CD14-positive monocyte (primary cell): Measurements from ENCODE around the gene POLR3E. TPM values are rescaled to one million over a fixed set of nuclear protein-coding genes. Genes with fewer than 3 reads are reported as not detected.

Experiments
- DNase-seq, 3 donors: peaks; one replicate each; pipeline ENCODE4 v3.0.0-alpha.2; 2011 to 2022
- H2AFZ ChIP-seq: 2 replicates; pipeline ENCODE4 v1.6.0; 2012; ENCODE audit warnings: mild to moderate bottlenecking, low read depth, low read length, inconsistent platforms; ENCODE audit not compliant: insufficient read depth, poor library complexity, severe bottlenecking
- H3K27ac ChIP-seq, 2 donors: 1 replicate in 1 of 2; 2 replicates in 1 of 2; pipeline ENCODE4 v1.5.1; 2012 to 2013; ENCODE audit warnings: low read length in 2 of 2, control low read depth in 1 of 2, inconsistent platforms in 1 of 2, low read depth in 1 of 2, mild to moderate bottlenecking in 1 of 2
- H3K27me3 ChIP-seq, 2 donors: one replicate each; pipeline versions ENCODE4 v1.6.0 to v1.6.1; 2011 to 2013; ENCODE audit warnings: low read length in 2 of 2; ENCODE audit not compliant: control insufficient read depth in 2 of 2, insufficient read depth in 2 of 2
- H3K36me3 ChIP-seq, 2 donors: replicated peaks in 1 of 2; 1 replicate in 1 of 2; 2 replicates in 1 of 2; pipeline versions ENCODE4 v1.5.1 to v1.6.1; 2012 to 2013; ENCODE audit warnings: low read length in 2 of 2, control low read depth in 1 of 2, inconsistent platforms in 1 of 2, mild to moderate bottlenecking in 1 of 2; ENCODE audit not compliant: insufficient read depth in 2 of 2, control insufficient read depth in 1 of 2
- H3K4me1 ChIP-seq, 2 donors: 1 replicate in 1 of 2; 2 replicates in 1 of 2; pipeline versions ENCODE4 v1.5.1 to v1.6.1; 2012 to 2013; ENCODE audit warnings: low read length in 2 of 2, control low read depth in 1 of 2, inconsistent platforms in 1 of 2, mild to moderate bottlenecking in 1 of 2, moderate library complexity in 1 of 2; ENCODE audit not compliant: insufficient read depth in 2 of 2, control insufficient read depth in 1 of 2
- H3K4me2 ChIP-seq: replicated peaks from 2 replicates; pipeline ENCODE3; 2012; ENCODE audit warnings: low read length, moderate library complexity, mild to moderate bottlenecking; ENCODE audit not compliant: poor library complexity, severe bottlenecking; ENCODE audit errors: extremely low read depth
- H3K4me3 ChIP-seq, 3 experiments: fragments of 200-600 bp in 1 of 3; sonication (generic) in 1 of 3; replicated peaks in 1 of 3; 1 replicate in 2 of 3; 2 replicates in 1 of 3; pipeline ENCODE4 v1.5.1; 2011 to 2013; ENCODE audit warnings: low read length in 3 of 3, mild to moderate bottlenecking in 3 of 3, control low read depth in 2 of 3, low read depth in 2 of 3, inconsistent platforms in 1 of 3, moderate library complexity in 1 of 3
- H3K79me2 ChIP-seq: 2 replicates; pipeline ENCODE4 v1.6.0; 2012; ENCODE audit warnings: mild to moderate bottlenecking, control low read depth, inconsistent platforms, low read length, moderate library complexity; ENCODE audit not compliant: insufficient read depth
- H3K9ac ChIP-seq: 2 replicates; pipeline ENCODE4 v1.6.0; 2017; ENCODE audit warnings: low read length, mild to moderate bottlenecking; ENCODE audit not compliant: insufficient read depth, poor library complexity, severe bottlenecking
- H3K9me3 ChIP-seq, 2 donors: replicated peaks in 1 of 2; 1 replicate in 1 of 2; 2 replicates in 1 of 2; pipeline versions ENCODE4 v1.5.1 to v1.6.1; 2012 to 2013; ENCODE audit warnings: low read length in 2 of 2, control low read depth in 1 of 2; ENCODE audit not compliant: control insufficient read depth in 1 of 2, insufficient read depth in 1 of 2
- H4K20me1 ChIP-seq: 2 replicates; pipeline ENCODE4 v1.6.0; 2012; ENCODE audit warnings: mild to moderate bottlenecking, low read length, control low read depth, moderate library complexity; ENCODE audit not compliant: insufficient read depth
- H3K27ac Mint-ChIP-seq, 7 donors: one replicate each; pipeline ENCODE4 v1.8.0; 2020; ENCODE audit warnings: mild to moderate bottlenecking in 7 of 7, mixed read lengths in 7 of 7, moderate library complexity in 6 of 7, inconsistent platforms in 2 of 7
- H3K27me3 Mint-ChIP-seq, 3 donors: one replicate each; pipeline ENCODE4 v1.8.0; 2021 to 2022; ENCODE audit warnings: low read depth in 3 of 3, mild to moderate bottlenecking in 3 of 3, mixed read lengths in 3 of 3, moderate library complexity in 3 of 3, inconsistent platforms in 1 of 3
- H3K36me3 Mint-ChIP-seq, 2 donors: one replicate each; pipeline ENCODE4 v1.8.0; 2020; ENCODE audit warnings: mixed read lengths in 2 of 2, inconsistent platforms in 1 of 2, mild to moderate bottlenecking in 1 of 2
- H3K4me1 Mint-ChIP-seq: one replicate; pipeline ENCODE4 v1.8.0; 2020; ENCODE audit warnings: mild to moderate bottlenecking, mixed read lengths
- H3K4me3 Mint-ChIP-seq, 2 donors: one replicate each; pipeline ENCODE4 v1.8.0; 2020; ENCODE audit warnings: mild to moderate bottlenecking in 2 of 2, mixed read lengths in 2 of 2, moderate library complexity in 1 of 2
- H3K9me3 Mint-ChIP-seq, 7 donors: one replicate each; pipeline ENCODE4 v1.8.0; 2020 to 2022; ENCODE audit warnings: mixed read lengths in 7 of 7, mild to moderate bottlenecking in 6 of 7, moderate library complexity in 6 of 7, inconsistent platforms in 2 of 7
- CTCF ChIP-seq: fragments of 200-600 bp; IDR thresholded peaks from one replicate; pipeline ENCODE4 v1.8.0; 2022; ENCODE audit warnings: antibody characterized with exemption, mild to moderate bottlenecking
- WGBS: methylation state at CpG from one replicate; pipeline ENCODE4 v1.1.5; 2013; ENCODE audit warnings: missing lambda C conversion rate; ENCODE audit not compliant: insufficient coverage; 5-methylcytosine and 5-hydroxymethylcytosine counted together
- intact Hi-C, 2 donors: fragments of 100-400 bp; cut with micrococcal nuclease; formaldehyde crosslinking; loops; one replicate each; pipeline versions ENCODE4 v1.15.0 to v1.15.1; 2023
- polyA plus RNA-seq, 3 donors: library from polyadenylated mRNA; depleted of rRNA in 1 of 3; unstranded in 2 of 3; stranded (reverse) in 1 of 3; fragments of 300-500 nt in 2 of 3; fragments of >200 nt in 1 of 3; fragmentation: Illumina TruSeq in 2 of 3; gene quantifications; 1 replicate in 2 of 3; 2 replicates in 1 of 3; pipeline ENCODE4 v1.2.3, GENCODE V29; 2012 to 2021

POLR3E gene
- polyA plus RNA-seq, 3 donors: 4.1 to 34.6 (median 5.7) TPM

GRCh38 chr16:22353191-22353919, 56.1 kb downstream of the POLR3E start:
- Histone ChIP-seq H3K4me1 (peaks cover 35 to 41% of the 10 kb centered on the region in 2 donors), H3K4me2 (peak overlapping the region; percentile 35), H3K36me3 (peaks cover 9 to 15% of the 10 kb centered on the region in 2 donors), H2AFZ (no peak overlapping the region), H3K79me2 (peaks cover 13% of the 10 kb centered on the region), H3K4me3 (peak overlapping the region in 1 of 3 experiments; percentile 40), H3K9ac (peak overlapping the region; percentile 40), H4K20me1 (no peaks in the 10 kb centered on the region), H3K27ac (peak overlapping the region; percentile 27 to 89), H3K9me3 (no peaks in the 10 kb centered on the region), H3K27me3 (no peaks in the 10 kb centered on the region)
- DNase-seq: peak; percentile 75 to 89 (median 78)
- Mint-ChIP-seq H3K27me3 (peaks cover 0 to 1% (median 0%) of the 10 kb centered on the region in 3 donors), H3K27ac (peak overlapping the region; percentile 89 to 93 (median 91)), H3K4me1 (peaks cover 35% of the 10 kb centered on the region), H3K4me3 (peak overlapping the region in 1 of 2 donors; percentile 70), H3K9me3 (peaks cover 0 to 3% (median 0%) of the 10 kb centered on the region in 7 donors), H3K36me3 (peaks cover 21 to 23% of the 10 kb centered on the region in 2 donors)
- TF ChIP-seq CTCF: no peak
- intact Hi-C loops: no loop called here
- WGBS: 0% methylated on average over 1 of the region's 3 CpGs

- Histone ChIP-seq H3K27me3 (no peaks in the 10 kb centered on the region), H3K79me2 (peaks cover 13% of the 10 kb centered on the region), H3K27ac (peak overlapping the region in 1 of 2 donors; percentile 89), H3K9me3 (no peaks in the 10 kb centered on the region), H3K4me3 (no peak overlapping the region), H2AFZ (no peak overlapping the region), H3K4me1 (peaks cover 35 to 41% of the 10 kb centered on the region in 2 donors), H3K36me3 (peaks cover 5 to 8% of the 10 kb centered on the region in 2 donors), H4K20me1 (no peaks in the 10 kb centered on the region), H3K4me2 (peak overlapping the region; percentile 35), H3K9ac (no peak overlapping the region)
- TF ChIP-seq CTCF: no peak
- Mint-ChIP-seq H3K27me3 (peaks cover 0 to 1% (median 0%) of the 10 kb centered on the region in 3 donors), H3K4me3 (no peak overlapping the region), H3K27ac (peak overlapping the region; percentile 89 to 93 (median 91)), H3K4me1 (peaks cover 35% of the 10 kb centered on the region), H3K9me3 (peaks cover 0 to 3% (median 0%) of the 10 kb centered on the region in 7 donors), H3K36me3 (peaks cover 16% of the 10 kb centered on the region in 2 donors)
- no peak for DNase-seq
- intact Hi-C loops: no loop called here
- WGBS: 64% methylated on average over 1 of the region's 5 CpGs
These were observed 56.8 kb downstream of the POLR3E start for GRCh38 chr16:22353933-22354541.
